HG03045 (cell line): ENCODE data around the gene MOK.

ENCODE experiments used
- ATAC-seq: cut with Tn5 transposase; IDR thresholded peaks from one replicate; pipeline ENCODE4 v1.9.1; 2021; ENCODE audit warnings: mild to moderate bottlenecking, moderate library complexity; ENCODE audit not compliant: unreplicated experiment

MOK gene

GRCh38 chr14:102208741-102209140, 96.2 kb downstream of the MOK start:
- ATAC-seq = no peak

GRCh38 chr14:102207831-102208365, 97.1 kb downstream of the MOK start:
- no peak for ATAC-seq

GRCh38 chr14:102206918-102207317, 98.0 kb downstream of the MOK start:
- no peak for ATAC-seq

- ATAC-seq = no peak
These were observed 99.4 kb downstream of the MOK start for GRCh38 chr14:102205560-102205959.

DNA sequence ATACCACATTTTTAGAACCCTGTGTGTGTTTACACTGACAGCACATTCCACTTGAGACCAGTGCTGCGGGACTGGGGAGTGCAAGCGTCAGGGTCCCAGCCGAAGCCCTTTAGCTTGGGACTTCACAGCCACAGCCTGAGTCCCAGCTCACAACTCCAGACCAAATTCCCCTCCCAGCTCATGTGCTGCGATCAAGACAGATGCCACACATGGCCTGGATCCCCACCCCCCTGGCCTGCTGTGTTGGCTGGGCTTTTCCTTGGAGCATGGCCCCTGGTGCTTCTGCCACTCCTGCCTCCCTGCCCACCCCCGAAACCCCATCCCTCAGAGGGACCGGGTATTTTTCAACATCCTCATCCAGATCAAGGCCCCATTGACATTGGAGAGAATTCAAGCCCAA, 101.6 kb downstream of the MOK start:
- no peak for ATAC-seq

GRCh38 chr14:102202944-102203343, 102.0 kb downstream of the MOK start:
- ATAC-seq = no peak

DNA sequence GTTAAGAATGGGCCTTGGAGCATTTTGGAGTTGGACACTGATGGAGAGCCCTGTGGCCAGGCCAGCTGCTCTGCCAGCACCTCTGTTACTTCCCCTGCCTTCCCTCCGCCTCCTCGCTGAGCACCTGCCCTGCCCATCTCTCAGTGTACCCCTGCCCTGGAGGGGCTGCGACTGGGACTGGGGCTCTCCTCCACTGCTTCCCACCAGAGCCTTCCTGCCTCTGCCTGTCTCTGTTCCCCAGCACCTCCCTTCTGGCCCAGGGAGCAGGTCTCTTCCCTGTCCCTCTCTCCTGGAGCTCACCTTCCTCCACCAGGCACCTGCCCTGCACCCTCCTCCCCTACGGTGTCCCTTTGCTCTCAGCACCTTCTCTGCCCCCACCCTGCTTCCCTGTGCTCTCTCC, 103.2 kb downstream of the MOK start:
- ATAC-seq = no peak

DNA sequence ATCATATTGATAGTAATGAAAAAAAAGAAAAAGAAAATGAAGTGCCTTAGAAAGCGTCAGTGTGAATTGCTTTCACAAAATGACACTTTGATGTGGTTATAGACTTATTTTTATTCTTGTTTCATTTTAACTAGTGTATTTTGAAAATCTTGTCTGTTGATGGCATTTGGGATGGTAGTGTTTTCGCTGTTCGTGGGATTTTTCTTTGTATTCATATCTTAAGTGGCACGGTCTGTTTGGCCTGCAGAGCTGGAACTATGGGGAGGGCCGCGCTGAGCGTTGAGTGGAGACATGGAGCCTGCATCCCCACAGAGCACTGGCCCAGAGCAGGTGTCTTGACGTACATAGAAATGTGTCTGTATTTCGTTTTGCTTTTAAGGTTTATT, 103.6 kb downstream of the MOK start:
- no peak for ATAC-seq

GRCh38 chr14:102200690-102201352, 104.1 kb downstream of the MOK start:
- ATAC-seq = no peak

GRCh38 chr14:102197317-102197853, 107.6 kb downstream of the MOK start:
- no peak for ATAC-seq

DNA sequence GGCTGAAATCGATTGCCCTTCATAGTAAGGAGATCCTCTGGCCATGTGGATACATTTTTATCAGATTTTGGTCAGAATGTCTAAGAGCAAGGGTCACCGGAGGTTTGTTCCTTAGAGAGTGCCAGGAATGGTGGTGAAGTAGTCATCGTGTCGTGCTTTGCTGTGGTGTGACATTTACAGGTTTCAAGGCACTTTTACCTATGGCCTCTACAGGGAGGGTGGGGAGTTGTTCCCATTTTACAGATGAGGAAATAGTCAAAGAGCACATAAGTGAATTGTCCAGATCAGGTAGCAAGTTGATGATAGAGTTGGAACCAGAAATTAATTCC, 108.1 kb downstream of the MOK start:
- ATAC-seq = no peak

- no peak for ATAC-seq
These were observed 108.7 kb downstream of the MOK start for GRCh38 chr14:102196039-102196901.

- no peak for ATAC-seq
These were observed 109.5 kb downstream of the MOK start for GRCh38 chr14:102195446-102195845.

- ATAC-seq = no peak
These were observed 110.1 kb downstream of the MOK start for GRCh38 chr14:102194856-102195255.

- no peak for ATAC-seq
These were observed 112.0 kb downstream of the MOK start for GRCh38 chr14:102192840-102193502.

DNA sequence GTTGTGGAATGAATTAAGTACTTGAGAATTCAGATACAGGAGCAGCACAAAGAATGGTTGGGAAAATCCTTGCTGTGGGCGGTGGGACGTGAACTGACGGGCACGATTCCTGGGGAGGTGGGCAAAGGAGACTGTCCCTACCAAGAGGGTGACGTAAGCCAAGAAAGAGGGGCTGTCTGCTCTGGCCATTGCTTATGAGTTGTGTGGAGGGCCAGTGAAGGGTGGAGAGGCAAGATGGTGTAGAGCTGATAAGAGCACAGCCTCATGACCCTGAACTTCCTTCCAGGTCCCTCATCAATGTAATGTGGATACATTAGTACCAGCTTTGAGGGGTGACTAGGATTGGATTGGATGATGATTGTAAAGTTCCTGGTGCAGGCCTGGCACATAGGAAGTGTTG, 115.1 kb downstream of the MOK start:
- ATAC-seq = no peak

DNA sequence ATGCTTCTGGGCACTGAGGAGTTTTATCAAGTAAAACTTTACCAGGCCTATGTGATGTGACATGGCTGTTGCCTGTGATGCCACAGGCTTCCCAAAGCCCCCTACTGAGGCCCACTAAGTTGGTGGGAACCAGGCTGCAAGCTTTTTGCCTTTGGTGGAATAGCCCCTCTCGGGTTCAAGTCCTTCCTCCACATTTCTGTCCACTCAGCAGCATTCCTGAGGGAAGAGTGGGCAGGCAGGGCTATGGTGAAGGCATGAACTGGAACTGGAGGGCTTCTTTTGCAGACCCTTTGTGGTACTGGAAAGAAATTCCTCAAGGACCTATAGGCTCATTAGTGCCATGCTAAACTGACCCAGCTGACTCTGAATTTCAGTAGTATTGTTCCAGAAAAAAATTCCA, 116.8 kb downstream of the MOK start:
- no peak for ATAC-seq

- ATAC-seq = no peak
These were observed 117.4 kb downstream of the MOK start for GRCh38 chr14:102187568-102188001.

DNA sequence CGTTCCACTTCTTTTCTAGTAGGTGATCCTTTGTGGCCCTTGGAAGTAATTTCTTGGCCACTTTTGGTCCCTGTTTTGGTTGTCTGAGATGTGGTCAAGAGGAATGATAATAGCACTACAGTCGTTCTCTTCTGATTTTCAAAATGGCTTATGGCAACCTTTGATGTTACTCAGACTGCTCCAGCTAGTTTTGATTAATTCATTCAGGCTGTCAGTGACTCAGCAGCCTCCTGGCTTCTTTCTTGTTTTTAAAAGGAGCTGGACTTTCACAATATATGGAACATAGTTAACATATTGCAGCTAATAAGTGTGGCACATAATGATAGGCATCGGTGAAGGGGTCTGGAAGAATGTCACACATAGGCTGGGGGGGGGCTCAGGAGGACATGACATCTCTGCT, 117.9 kb downstream of the MOK start:
- ATAC-seq = no peak

DNA sequence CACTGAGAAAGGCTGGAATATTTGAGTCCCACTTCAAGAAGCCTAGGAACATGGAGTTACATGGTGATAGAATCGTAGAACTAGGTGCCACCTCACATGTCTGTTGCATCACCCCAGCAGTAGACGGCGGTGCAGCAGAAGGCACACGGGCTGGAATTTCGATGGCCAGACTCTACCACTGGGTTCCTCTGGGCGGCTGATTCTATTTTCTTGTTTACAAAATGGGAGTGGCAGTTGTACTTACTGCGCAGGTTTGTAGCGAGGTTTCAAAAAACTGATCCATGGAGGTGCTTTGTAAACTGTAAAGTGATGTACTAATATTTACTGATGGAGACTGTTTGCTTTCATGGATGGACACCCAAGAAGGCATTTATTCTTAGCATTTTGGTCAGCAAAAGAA, 119.6 kb downstream of the MOK start:
- ATAC-seq = no peak

GRCh38 chr14:102184316-102185035, 120.5 kb downstream of the MOK start:
- no peak for ATAC-seq
